GM12865 (cell line): Measurements from ENCODE around the gene CYSLTR1.
"Not testable (repeated sequence)": the region's sequence is repeated elsewhere in the genome, so short reads cannot be mapped to it uniquely, and the experiment has no call there.

Experiments used
- DNase-seq: peaks from one replicate; pipeline ENCODE4 v3.0.0; 2010; ENCODE audit warnings: low read depth
- H3K4me3 ChIP-seq: 2 replicates; pipeline ENCODE4 v1.5.1; 2011; ENCODE audit warnings: mild to moderate bottlenecking, low read depth, low read length, control low read depth
- TF ChIP-seq, protein P1 (sequence below): IDR thresholded peaks from 2 replicates; pipeline ENCODE4 v1.5.1; 2011; ENCODE audit warnings: low read length, control low read depth, low read depth, inconsistent platforms; ENCODE audit not compliant: insufficient read depth; ENCODE audit errors: missing control alignments

Gene CYSLTR1

GRCh38 chrX:78316265-78316664 lies 11.1 kb downstream of the CYSLTR1 start:
- TF ChIP-seq, protein P1, sequence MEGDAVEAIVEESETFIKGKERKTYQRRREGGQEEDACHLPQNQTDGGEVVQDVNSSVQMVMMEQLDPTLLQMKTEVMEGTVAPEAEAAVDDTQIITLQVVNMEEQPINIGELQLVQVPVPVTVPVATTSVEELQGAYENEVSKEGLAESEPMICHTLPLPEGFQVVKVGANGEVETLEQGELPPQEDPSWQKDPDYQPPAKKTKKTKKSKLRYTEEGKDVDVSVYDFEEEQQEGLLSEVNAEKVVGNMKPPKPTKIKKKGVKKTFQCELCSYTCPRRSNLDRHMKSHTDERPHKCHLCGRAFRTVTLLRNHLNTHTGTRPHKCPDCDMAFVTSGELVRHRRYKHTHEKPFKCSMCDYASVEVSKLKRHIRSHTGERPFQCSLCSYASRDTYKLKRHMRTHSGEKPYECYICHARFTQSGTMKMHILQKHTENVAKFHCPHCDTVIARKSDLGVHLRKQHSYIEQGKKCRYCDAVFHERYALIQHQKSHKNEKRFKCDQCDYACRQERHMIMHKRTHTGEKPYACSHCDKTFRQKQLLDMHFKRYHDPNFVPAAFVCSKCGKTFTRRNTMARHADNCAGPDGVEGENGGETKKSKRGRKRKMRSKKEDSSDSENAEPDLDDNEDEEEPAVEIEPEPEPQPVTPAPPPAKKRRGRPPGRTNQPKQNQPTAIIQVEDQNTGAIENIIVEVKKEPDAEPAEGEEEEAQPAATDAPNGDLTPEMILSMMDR = no peak
- no peak overlapping the region for H3K4me3 ChIP-seq
- no peak for DNase-seq

- no peak for DNase-seq
- H3K4me3 ChIP-seq = no peak overlapping the region
- TF ChIP-seq, protein P1 = no peak
These were observed 11.7 kb downstream of the CYSLTR1 start for GRCh38 chrX:78315745-78316144.

GRCh38 chrX:78314561-78314960 lies 12.8 kb downstream of the CYSLTR1 start:
- no peak for DNase-seq
- TF ChIP-seq, protein P1 = no peak
- no peak overlapping the region for H3K4me3 ChIP-seq

GRCh38 chrX:78313526-78313925 lies 13.9 kb downstream of the CYSLTR1 start:
- no peak for DNase-seq
- H3K4me3 ChIP-seq = no peak overlapping the region
- TF ChIP-seq, protein P1 = no peak

- TF ChIP-seq, protein P1 = no peak
- no peak overlapping the region for H3K4me3 ChIP-seq
- no peak for DNase-seq
These were observed 19.7 kb downstream of the CYSLTR1 start for GRCh38 chrX:78307665-78308064.

GRCh38 chrX:78303086-78303485 lies 24.3 kb downstream of the CYSLTR1 start:
- H3K4me3 ChIP-seq = no peak overlapping the region
- no peak for DNase-seq
- TF ChIP-seq, protein P1 = no peak

GRCh38 chrX:78300933-78301332 lies 26.5 kb downstream of the CYSLTR1 start:
- DNase-seq, H3K4me3 ChIP-seq: not testable (repeated sequence)
